HG03039 (cell line): ENCODE measurements around the gene ACTR1B.
"Not testable (repeated sequence)": the region's sequence is repeated elsewhere in the genome, so short reads cannot be mapped to it uniquely, and the experiment has no call there.

Experiments used
- ATAC-seq: cut with Tn5 transposase; IDR thresholded peaks from one replicate; pipeline ENCODE4 v1.9.1; 2021; ENCODE audit warnings: mild to moderate bottlenecking, moderate library complexity; ENCODE audit not compliant: unreplicated experiment

The ACTR1B gene

DNA sequence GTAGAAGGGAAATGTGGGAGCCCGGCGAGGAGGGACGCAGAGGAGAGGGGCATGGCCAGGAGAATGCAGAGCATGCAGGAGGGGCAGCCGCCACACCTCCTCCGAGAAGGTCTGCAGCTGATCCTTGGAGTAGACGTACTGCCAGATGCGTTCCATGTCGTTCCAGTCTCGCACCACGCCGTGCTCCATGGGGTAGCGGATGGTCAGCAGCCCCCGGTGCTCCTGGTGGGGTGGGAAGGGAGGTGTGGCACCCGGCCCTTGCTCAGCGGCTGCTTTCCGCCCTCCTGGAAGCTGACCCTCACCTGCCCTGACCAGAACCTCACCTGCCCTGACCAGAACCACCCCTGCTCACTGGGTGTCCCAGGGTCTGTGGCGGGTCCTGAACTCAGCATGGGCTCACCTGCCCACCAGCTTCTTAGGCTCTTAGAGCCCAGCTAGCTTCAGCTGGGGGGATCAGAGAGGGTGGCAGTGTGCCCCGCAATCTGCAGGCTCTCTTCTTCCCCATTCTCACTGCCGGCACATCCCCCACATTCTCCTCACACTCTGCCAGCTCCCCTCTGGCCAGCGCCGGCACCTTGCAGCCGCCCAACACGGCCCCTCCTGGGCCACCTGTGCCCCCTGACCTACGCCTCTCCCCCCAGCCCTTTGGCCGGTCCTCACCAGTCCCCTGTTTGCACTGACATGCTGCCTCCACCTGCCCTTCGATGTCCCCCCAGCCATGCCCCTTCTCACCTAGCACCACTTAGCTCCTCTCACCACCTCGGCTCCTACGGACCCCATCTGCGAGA is 4.4 kb downstream of the ACTR1B start:
- ATAC-seq = no peak

DNA sequence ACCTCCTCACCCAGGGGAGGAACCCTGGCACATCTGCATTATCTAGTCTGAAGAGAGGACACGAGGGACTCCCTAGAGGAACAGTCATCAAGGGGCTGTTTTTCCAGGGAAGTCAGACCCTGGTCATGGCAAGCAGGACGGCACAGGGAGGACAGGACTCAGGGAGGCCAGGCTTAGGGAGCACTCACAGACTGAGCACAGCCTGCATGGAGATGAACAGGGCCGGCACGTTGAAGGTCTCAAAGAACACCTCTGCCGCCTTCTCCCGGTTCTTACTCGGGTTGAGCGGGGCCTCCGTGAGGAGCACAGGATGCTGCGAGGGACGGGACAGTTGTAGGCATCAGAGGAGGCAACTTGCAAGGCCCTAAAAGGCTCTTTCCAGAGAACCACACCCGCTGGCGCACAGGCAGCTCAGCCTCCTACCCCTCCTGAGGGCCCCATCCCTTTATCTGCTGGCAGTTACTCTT is 5.1 kb downstream of the ACTR1B start:
- no peak for ATAC-seq

DNA sequence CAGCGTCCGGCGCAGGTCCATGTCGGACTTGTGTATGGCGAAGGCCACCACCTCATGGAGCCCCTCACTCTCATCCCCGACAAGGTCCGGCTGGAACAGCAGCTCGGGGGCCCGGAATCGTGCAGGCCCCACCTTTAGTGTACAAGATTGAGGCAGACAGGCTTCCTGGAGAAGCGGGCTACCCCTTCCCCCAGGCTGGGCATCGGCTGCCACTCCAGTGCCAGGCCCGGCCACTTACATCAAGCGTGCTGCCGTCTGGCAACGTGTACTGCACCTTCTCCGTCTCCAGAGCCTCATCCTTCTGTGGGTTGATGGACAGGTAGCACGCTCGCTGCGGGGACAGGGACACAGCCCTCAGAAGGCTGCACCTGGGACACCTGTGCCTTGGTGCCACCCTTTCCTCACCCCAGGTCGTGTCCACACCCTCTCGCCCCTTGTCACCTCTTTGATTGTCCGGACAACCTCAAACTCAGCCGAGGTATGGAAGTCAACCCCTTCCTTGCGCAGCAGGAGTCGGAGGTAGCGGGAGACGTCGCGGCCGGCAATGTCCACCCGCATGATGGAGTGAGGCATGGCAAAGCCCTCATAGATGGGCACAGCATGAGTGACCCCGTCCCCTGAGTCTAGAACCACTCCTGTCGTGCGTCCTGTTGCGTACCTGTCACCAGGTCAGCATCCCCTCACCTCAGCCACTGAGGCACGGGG is 5.7 kb downstream of the ACTR1B start:
- ATAC-seq = no peak

DNA sequence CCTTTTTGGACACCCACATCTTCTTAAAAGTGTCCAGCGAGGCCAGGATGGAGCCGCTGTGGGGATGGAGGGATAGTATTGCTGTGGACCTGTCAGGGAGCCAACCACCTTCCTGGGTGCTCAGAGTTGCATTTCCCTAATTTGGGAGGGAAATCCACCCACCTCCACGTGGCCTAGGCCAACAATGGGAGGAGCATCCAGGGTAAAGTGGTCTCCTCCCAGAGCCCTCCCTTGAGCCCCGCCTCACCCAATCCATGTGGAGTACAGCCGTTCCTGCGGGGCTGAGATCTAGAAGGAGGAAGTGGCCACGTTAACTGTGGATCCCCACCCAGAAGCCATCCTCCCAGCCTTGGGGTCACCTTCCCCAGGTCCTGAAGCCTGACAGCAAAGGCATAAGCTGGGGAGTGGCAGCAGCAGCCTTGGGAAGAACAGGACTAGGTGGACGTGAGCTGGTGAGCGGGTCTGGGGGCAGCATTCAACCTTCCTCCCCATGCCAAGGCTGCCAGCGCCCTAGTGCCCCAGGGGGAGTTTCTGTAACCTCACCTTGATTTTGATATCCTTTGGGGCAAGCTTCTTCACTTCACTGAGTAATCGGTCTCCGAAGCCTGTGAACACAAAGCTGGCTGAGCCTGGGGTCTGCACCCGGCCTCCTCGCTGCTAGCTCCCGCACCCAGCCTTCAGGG is 6.8 kb downstream of the ACTR1B start:
- no peak for ATAC-seq

DNA sequence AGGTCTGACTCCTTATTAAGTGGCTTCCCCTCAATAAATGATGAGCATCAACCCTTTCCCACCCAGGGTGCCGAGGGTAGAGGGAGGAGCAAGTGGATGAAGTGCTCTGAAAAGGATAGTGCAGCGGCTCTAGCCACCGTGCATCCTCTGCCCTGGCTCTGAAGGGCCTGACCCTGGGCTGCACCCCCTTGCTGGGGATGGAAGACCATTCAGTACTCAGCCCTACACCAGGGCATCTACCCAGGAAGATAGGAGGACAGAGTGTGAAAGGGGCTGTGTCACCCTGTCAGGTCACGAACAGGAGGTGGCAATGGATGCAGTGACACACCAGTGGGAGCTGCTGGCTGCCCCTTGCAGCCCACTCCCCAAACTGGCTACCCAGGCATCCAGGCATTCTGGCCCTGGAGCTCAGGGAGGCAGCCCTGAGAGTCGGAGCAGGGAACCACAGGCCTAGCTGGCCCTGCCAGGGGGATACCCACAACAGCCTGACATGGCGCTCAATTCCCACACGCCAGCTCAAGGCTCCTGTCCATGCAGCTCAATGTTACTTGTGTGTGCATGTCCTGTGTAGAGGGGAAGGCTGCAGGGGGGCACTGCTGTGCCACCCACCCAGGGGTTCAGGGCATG is 7.6 kb downstream of the ACTR1B start:
- no peak for ATAC-seq

DNA sequence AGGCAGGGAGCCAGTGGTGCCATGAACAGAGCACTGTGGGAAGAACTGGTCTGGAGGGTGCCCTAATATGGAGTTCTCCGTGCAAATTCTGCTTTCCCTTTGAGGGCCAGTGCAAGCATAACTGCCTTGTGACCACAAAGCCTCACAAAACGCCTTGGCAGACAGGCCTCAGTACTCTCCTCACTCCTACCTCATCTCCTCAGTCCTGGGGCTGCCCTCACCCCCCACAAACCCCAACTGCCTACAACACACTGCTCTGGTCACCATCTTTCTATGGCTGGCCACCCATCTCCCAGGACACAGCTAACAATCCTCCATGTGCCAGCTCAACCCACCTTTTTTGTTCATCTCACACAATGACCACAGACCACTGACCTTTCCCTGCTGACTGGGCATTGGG is 9.1 kb downstream of the ACTR1B start:
- ATAC-seq = no peak

DNA sequence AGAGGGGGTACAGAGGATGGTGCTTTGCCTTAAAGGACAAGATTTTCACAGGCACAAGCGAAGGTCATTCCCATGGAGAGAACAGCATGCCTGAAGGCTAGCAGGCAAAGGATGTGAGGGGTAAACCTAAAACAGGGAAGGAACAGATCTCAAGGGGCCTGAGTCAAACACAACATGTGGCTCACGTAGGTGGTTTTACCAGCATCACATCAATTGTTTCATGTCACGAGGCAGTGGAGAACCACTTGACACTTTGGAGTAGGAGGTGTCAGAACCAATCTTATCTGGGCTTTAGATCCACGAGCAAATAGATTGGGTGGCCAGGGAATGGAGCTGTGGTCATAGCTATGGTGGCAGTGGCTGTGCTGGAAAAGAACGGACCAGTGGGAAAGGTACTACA is 9.5 kb downstream of the ACTR1B start:
- no peak for ATAC-seq

DNA sequence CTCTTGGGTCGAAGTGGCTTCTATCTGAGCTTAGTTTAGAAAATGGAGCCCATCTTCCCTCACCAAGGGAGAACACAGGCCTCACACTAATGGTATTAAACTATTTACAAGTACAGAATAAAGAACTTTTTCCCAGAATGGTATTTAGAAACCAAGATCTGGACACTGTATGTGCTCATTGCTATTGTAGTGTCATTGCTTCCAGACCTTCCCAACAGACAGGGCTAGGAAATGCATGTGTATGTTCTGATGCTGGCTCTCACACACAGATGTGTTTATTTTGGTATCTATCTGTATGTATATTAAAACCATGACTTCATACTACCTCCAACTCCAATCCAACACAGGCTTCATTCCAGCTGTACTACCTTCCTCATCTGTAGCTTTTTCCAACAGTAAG is 10.0 kb downstream of the ACTR1B start:
- no peak for ATAC-seq

DNA sequence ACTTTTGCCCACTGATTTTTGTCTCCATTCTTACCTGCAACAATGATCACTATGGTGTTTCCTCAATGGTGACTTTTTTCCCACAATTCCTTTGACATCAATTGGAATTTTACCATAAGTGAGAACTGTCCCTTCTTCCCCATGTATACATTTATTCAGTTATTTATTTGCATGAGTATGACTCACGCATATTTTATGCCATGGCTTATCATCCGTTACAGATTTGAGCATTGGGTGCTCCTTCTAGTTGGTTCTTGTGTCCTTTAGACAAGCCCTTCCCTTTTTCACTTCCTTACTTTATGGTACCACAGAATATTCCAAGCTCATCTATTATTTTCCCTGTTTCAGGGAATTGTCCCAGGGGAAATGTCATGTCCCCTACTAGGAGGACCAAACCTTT is 10.4 kb downstream of the ACTR1B start:
- ATAC-seq = no peak

DNA sequence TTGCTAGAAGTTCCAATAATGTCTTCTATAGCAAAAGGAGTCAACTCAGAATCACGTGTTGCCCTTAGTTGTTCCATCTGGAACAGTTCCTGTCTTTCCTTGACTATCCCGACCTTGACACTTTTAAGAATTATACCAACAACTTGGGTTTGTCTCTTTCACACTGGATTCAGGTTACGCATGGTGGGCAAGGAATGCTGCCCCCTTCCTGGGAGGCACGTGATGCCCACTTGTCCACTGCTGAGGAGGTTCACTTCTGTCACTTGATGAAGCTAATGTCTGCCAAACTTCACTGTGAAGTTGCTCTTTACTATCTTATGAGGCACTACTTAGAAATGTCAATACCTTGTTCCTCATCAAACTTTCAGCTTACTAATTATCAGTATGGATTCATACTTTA is 12.7 kb downstream of the ACTR1B start:
- no peak for ATAC-seq

DNA sequence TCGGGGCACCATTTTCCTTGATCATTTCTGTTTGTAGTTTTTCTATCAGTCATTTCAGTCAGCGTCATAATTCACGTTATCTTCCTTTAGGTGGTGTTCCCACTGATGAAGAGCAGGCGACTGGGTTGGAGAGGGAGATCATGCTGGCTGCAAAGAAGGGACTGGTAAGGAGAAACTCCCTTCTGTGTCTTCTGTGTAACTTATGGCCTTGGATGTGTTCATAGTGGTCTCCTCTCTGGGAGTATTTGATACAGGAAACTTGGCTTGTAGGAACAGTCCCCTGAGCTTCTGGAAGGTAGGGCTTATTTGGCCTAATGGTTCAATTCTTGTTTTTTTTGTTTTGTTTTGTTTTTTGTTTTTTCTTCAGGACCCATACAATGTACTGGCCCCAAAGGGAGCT is 16.9 kb downstream of the ACTR1B start:
- ATAC-seq = no peak

DNA sequence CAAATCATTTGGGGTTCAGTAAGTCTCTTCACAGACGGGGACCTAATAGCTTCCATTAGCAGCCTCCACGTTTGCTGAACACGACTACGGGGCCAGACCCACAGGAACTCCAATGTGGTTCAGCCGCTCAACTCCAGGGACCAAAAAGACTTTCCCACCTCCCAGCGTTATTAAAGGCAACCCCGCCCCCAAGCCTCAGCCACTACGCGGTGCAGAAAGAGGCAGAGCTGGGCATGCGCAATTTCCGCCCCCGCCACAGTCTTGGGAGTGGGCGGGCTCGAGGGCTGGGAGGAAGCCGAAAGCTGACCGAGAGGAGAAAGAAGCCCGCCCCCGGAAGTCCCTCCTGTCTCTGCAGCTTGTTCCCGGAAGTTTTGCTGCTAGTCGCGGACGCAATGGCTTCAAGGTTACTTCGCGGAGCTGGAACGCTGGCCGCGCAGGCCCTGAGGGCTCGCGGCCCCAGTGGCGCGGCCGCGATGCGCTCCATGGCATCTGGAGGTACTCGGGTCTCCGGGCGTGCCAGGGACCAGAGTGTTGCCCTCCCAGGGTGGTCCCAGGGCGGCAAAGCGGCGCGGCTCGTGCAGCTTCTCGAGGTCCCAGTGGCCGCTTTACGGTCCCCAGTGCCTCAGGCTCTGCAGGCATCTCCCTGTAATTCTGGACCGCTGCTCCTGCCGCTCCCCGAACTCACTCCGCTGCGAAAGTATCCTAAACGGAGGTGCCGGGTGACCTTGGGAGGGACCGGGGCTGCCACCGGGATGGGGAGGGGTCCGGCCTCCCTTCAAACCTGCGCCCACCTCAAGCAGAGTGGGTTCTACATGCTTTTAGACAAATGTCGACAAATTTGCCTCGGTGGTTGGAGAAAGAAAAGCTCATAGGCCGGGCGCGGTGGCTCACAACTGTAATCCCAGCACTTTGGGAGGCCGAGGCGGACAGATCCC is 17.9 kb downstream of the ACTR1B start, which contains the start of gene COX5B:
COX5B (plus strand) TSS at position 368 of the 935 bp plus-strand sequence; CDS start at position 393, 25 bp downstream.
- peak; percentile 91 for ATAC-seq

DNA sequence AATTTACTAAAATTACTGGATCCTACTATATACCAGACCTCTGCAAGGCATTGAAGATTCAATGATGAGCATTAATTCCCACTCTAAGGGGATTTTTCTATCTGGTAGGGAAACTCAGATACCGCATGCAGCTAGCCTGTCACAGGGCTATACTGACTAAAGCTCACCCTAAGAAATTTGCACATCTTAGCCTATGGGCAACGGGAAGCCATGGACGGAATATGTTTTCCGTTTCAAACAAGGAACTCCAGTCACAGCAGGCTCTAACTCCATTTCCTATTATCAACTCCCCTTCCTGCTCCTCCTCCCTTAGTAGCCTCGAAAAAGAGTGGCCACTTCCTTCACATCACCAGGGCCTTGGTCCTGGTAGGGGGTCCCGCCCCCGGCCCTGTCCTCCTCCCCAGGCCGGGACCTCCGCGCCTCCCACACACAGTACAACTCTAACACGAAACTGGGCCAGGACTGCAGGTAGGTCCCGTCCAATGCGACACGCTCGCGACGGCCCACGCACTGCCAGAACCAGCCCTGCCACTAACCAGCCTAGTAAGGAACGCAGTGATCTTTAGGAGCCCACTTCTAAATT is 18.6 kb downstream of the ACTR1B start:
- ATAC-seq = peak; percentile 35

DNA sequence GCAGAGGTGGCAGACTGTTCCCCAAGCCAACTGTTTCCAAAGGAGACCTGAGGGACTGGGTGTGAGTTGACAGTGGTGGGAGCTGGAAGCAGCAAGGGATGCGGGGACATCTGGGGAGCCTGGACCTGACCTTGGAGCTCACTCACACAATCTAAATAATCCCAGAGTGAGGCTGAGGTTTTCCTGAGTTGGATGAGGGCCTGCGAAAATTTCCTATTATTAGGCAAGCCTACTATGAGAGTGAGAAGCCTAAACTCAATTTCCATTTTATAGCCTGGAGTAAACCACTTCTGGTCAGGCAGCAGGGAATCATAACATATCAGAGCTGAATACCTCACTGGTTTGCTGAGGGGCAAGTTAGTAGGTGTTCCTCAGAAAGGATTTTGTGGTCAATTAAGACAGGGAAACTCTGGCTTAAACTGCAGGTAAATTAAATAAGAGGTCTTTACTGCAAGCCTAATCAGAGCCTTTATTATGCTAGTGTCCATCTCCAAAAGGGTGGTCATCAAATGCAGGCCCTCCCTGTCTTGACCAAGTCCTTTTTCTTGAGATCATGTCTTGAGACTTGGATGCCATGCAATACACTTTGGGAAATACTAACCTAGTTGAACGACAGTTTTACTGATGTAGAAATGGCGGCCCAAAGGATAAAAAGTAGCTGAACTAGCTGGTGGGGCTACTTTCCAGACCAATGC is 19.7 kb downstream of the ACTR1B start:
- no peak for ATAC-seq

DNA sequence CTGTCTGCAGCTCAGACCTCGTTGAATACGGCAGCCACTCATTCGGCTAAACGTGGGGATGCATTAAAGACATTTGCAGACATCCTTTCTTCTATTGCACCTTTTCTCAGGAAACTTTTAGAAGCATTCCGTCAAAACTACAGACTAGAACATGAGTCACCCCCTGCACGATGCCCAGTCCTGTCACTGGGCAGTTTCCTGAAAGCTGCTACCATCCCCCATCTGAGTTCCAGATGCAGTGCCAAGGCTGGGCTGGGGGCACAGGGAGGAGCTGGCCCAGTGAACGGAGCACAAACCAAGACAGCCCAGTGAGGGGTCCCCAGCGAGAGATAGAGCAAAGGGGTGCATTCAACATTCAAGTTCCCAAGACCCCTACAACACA is 37.8 kb downstream of the ACTR1B start:
- ATAC-seq = not testable (repeated sequence)

DNA sequence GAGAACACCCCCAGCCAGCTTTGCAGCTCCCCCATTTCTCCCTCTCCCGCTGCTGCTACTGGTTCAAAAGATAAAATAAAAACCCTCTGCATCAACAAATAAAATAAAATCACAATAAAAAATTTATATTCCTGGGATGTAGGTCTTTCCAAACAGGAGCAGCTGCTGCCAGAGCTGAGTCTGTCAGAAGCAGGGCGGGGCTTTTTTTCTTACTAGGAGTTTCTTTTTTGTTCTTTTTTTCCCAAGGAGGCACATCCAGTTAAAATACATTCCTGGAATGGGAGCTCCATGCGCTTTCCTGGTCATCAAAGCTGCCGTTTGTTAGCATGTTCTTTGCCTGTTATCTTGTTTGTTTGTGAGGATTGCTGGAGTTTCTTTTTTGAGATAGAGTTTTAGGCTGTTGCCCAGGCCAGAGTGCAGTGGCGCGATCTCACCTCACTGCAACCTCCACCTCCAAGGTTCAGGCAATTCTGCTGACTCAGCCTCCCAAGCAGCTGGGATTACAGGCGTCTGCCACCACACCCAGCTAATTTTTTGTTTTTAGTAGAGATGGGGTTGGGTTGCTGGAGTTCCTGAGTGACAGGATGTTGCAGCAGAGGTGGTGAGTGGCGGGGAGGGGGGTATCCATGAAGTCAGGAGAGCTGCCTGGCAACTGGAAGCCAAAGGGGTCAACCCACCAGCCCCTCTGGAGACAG is 38.3 kb downstream of the ACTR1B start:
- ATAC-seq = not testable (repeated sequence)

DNA sequence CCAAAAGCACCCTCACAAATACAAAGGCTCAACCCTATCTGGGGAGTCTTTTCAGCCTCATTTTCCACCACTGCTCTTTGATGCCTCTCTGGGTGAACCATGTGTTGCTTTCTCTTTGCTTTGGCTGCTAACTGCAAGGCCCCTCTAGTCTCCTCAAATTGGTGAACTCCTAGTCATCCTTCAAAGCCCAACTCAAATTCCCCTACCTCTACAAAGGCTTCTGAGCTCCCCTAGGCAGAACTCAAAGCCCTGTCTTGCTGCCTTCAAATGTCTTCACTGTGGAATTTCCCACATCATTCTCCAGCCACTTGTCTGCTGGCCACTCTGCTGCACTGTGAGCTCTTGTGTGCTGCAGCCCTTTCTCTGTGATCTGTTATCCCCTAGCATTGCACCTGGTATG is 40.9 kb downstream of the ACTR1B start:
- not testable (repeated sequence) for ATAC-seq

DNA sequence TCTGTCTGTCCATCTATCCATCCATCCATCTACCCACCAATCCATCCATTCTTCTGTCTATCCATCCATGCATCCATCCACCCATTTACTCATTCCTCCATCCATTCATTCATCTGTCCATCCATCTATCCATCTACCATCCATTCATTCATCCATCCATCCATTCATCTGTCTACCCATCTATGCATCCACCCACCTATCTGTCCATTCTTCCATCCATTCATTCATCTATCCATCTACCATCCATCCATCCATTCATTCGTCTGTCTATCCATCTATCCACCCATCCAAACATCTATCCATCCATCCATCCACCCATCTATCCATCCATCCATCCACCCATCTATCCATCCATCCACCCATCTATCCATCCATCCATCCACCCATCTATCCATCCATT is 43.4 kb downstream of the ACTR1B start:
- not testable (repeated sequence) for ATAC-seq
